HG02678 (cell line): ENCODE data around the gene DPM2.

ENCODE experiments used
- ATAC-seq: cut with Tn5 transposase; IDR thresholded peaks from one replicate; pipeline ENCODE4 v1.9.1; 2021; ENCODE audit warnings: mild to moderate bottlenecking, moderate library complexity; ENCODE audit not compliant: unreplicated experiment

DPM2 gene

GRCh38 chr9:127958728-127959127, 21.1 kb upstream of the DPM2 start:
- ATAC-seq, result no peak

- no peak for ATAC-seq
These were observed 17.8 kb upstream of the DPM2 start for GRCh38 chr9:127955294-127956015.

GRCh38 chr9:127954831-127955293, 17.2 kb upstream of the DPM2 start:
- no peak for ATAC-seq

GRCh38 chr9:127953768-127954505, 16.3 kb upstream of the DPM2 start:
- no peak for ATAC-seq

GRCh38 chr9:127953154-127953553, 15.5 kb upstream of the DPM2 start:
- ATAC-seq, result no peak

- no peak for ATAC-seq
These were observed 13.0 kb upstream of the DPM2 start for GRCh38 chr9:127950513-127951289.

GRCh38 chr9:127949827-127950512, 12.3 kb upstream of the DPM2 start:
- no peak for ATAC-seq

GRCh38 chr9:127947841-127948710, 10.4 kb upstream of the DPM2 start:
- no peak for ATAC-seq

- ATAC-seq, result no peak
These were observed 9.1 kb upstream of the DPM2 start for GRCh38 chr9:127946728-127947127.

- ATAC-seq, result no peak
These were observed 8.3 kb upstream of the DPM2 start for GRCh38 chr9:127945942-127946341.

- ATAC-seq, result no peak
These were observed 7.7 kb upstream of the DPM2 start for GRCh38 chr9:127945338-127945737.

- ATAC-seq, result no peak
These were observed 7.0 kb upstream of the DPM2 start for GRCh38 chr9:127944586-127945218.

GRCh38 chr9:127943731-127944144, 6.1 kb upstream of the DPM2 start:
- no peak for ATAC-seq

- ATAC-seq, result no peak
These were observed 5.5 kb upstream of the DPM2 start for GRCh38 chr9:127943011-127943662.

GRCh38 chr9:127942216-127943010, 4.8 kb upstream of the DPM2 start:
- no peak for ATAC-seq

- no peak for ATAC-seq
These were observed 4.2 kb upstream of the DPM2 start for GRCh38 chr9:127941961-127942215.

- ATAC-seq, result no peak
These were observed 3.7 kb upstream of the DPM2 start for GRCh38 chr9:127941062-127941960.

- no peak for ATAC-seq
These were observed 2.9 kb upstream of the DPM2 start for GRCh38 chr9:127940593-127940992.
